Myocyte (in vitro differentiated cells): ENCODE measurements around the gene DDX1. TPM values are rescaled to one million over a fixed set of nuclear protein-coding genes. Genes with fewer than 3 reads are reported as not detected.

Experiments
- DNase-seq: peaks from one replicate; pipeline ENCODE4 v3.0.0-alpha.2; 2012; ENCODE audit warnings: low read depth
- total RNA-seq: library from RNA; depleted of rRNA; stranded (reverse); fragments of >200 nt; gene quantifications from 2 replicates; pipeline ENCODE4 v1.2.3, GENCODE V29; 2014

DDX1 gene
- total RNA-seq, 1 donor from 2014 or later, result 89.1 TPM

GRCh38 chr2:15643791-15644585 lies 52.3 kb downstream of the DDX1 start:
- DNase-seq, result no peak

- no peak for DNase-seq
These were observed 53.6 kb downstream of the DDX1 start for GRCh38 chr2:15645300-15645699.

GRCh38 chr2:15645720-15646385 lies 54.2 kb downstream of the DDX1 start:
- DNase-seq, result no peak

GRCh38 chr2:15646661-15647060 lies 55.0 kb downstream of the DDX1 start:
- DNase-seq, result no peak

GRCh38 chr2:15647622-15648590 lies 56.2 kb downstream of the DDX1 start:
- DNase-seq, result no peak

GRCh38 chr2:15648593-15649525 lies 57.2 kb downstream of the DDX1 start:
- DNase-seq, result no peak

- no peak for DNase-seq
These were observed 58.0 kb downstream of the DDX1 start for GRCh38 chr2:15649561-15650255.

- DNase-seq, result no peak
These were observed 59.1 kb downstream of the DDX1 start for GRCh38 chr2:15650616-15651366.

GRCh38 chr2:15651367-15651727 lies 59.7 kb downstream of the DDX1 start:
- DNase-seq, result no peak

GRCh38 chr2:15652252-15652651 lies 60.6 kb downstream of the DDX1 start:
- no peak for DNase-seq

GRCh38 chr2:15652801-15653200 lies 61.1 kb downstream of the DDX1 start:
- DNase-seq, result no peak

GRCh38 chr2:15653806-15654726 lies 62.4 kb downstream of the DDX1 start:
- DNase-seq, result no peak

GRCh38 chr2:15654727-15655073 lies 63.0 kb downstream of the DDX1 start:
- no peak for DNase-seq

- DNase-seq, result no peak
These were observed 63.6 kb downstream of the DDX1 start for GRCh38 chr2:15655123-15655887.

- no peak for DNase-seq
These were observed 64.4 kb downstream of the DDX1 start for GRCh38 chr2:15656090-15656489.

- DNase-seq, result no peak
These were observed 66.1 kb downstream of the DDX1 start for GRCh38 chr2:15657759-15658158.

- no peak for DNase-seq
These were observed 67.2 kb downstream of the DDX1 start for GRCh38 chr2:15658911-15659310.
